ENCODE measurements around the gene CRK. TPM values are rescaled to one million over a fixed set of nuclear protein-coding genes. Genes with fewer than 3 reads are reported as not detected.

The CRK gene
- total RNA-seq, 1 donor from 2014 or later = 57.1 TPM

DNA sequence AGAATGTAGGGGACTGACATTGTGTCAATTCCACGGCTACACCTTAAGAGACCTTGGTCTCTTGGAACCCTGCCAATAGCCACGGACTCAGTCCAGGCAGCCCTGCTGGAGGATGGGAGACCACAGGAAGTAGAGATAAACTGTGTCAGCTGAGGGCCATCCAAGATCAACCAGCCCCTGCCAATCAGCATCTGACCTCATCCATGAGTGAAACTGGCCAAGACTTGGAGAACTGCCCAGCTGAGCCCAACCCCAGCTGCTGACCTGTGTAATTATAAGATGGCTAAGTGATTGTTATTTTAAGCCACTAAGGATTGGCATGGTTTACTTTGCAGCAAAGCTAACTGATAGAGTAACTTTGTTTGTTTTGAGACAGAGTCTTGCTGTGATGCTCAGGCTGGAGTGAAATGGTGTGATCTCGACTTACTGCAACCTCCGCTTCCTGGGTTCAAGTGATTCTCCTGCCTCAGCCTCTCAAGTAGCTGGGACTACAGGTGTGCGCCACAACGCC is 42.7 kb downstream of the CRK start:
- TF ChIP-seq, protein P1, sequence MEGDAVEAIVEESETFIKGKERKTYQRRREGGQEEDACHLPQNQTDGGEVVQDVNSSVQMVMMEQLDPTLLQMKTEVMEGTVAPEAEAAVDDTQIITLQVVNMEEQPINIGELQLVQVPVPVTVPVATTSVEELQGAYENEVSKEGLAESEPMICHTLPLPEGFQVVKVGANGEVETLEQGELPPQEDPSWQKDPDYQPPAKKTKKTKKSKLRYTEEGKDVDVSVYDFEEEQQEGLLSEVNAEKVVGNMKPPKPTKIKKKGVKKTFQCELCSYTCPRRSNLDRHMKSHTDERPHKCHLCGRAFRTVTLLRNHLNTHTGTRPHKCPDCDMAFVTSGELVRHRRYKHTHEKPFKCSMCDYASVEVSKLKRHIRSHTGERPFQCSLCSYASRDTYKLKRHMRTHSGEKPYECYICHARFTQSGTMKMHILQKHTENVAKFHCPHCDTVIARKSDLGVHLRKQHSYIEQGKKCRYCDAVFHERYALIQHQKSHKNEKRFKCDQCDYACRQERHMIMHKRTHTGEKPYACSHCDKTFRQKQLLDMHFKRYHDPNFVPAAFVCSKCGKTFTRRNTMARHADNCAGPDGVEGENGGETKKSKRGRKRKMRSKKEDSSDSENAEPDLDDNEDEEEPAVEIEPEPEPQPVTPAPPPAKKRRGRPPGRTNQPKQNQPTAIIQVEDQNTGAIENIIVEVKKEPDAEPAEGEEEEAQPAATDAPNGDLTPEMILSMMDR (IDR thresholded peaks at IDR 0.05) = no peak
- peaks cover 21% of the 10 kb centered on the region for H3K4me1 Mint-ChIP-seq (ENCODE audit: unreplicated experiment)
- H3K27me3 Mint-ChIP-seq (ENCODE audit: unreplicated experiment) = no peaks in the 10 kb centered on the region
- peaks cover 7% of the 10 kb centered on the region for H3K36me3 Mint-ChIP-seq (ENCODE audit: unreplicated experiment)
- no peak overlapping the region for H3K27ac Mint-ChIP-seq (ENCODE audit: unreplicated experiment)
- H3K9me3 Mint-ChIP-seq (ENCODE audit: unreplicated experiment) = no peaks in the 10 kb centered on the region
- no peak for DNase-seq (ENCODE audit: extremely low spot score, unreplicated experiment)
- H3K4me3 Mint-ChIP-seq (ENCODE audit: unreplicated experiment) = no peak overlapping the region

- no peaks in the 10 kb centered on the region for H3K9me3 Mint-ChIP-seq (ENCODE audit: unreplicated experiment)
- H3K36me3 Mint-ChIP-seq (ENCODE audit: unreplicated experiment) = peaks cover 5% of the 10 kb centered on the region
- H3K4me3 Mint-ChIP-seq (ENCODE audit: unreplicated experiment) = no peak overlapping the region
- TF ChIP-seq, protein P1 (IDR thresholded peaks at IDR 0.05) = no peak
- H3K4me1 Mint-ChIP-seq (ENCODE audit: unreplicated experiment) = peaks cover 21% of the 10 kb centered on the region
- DNase-seq (ENCODE audit: extremely low spot score, unreplicated experiment) = no peak
- no peak overlapping the region for H3K27ac Mint-ChIP-seq (ENCODE audit: unreplicated experiment)
- no peaks in the 10 kb centered on the region for H3K27me3 Mint-ChIP-seq (ENCODE audit: unreplicated experiment)
These were observed 43.6 kb downstream of the CRK start for GRCh38 chr17:1412185-1413110.

DNA sequence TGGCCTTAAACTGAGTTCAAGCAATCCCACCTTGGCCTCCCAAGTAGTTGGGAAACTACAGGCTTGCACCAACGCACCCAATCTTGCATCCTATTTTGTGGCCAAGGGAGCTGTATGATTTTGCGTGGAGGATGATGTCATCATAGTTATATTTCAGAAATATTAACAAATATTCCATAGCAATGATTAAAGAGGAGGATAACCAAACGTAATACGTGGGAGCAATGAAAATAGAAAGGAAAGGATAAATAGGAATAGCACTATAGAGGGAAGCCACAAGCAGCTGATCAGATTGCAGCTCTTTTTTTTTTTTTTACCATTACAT is 53.8 kb downstream of the CRK start:
- H3K9me3 Mint-ChIP-seq (ENCODE audit: unreplicated experiment) = no peaks in the 10 kb centered on the region
- H3K27me3 Mint-ChIP-seq (ENCODE audit: unreplicated experiment) = no peaks in the 10 kb centered on the region
- no peak for DNase-seq (ENCODE audit: extremely low spot score, unreplicated experiment)
- peak overlapping the region; percentile 18 for H3K27ac Mint-ChIP-seq (ENCODE audit: unreplicated experiment)
- H3K4me1 Mint-ChIP-seq (ENCODE audit: unreplicated experiment) = peaks cover 11% of the 10 kb centered on the region
- H3K36me3 Mint-ChIP-seq (ENCODE audit: unreplicated experiment) = peaks cover 2% of the 10 kb centered on the region
- H3K4me3 Mint-ChIP-seq (ENCODE audit: unreplicated experiment) = no peak overlapping the region
- TF ChIP-seq, protein P1 (IDR thresholded peaks at IDR 0.05) = no peak

DNA sequence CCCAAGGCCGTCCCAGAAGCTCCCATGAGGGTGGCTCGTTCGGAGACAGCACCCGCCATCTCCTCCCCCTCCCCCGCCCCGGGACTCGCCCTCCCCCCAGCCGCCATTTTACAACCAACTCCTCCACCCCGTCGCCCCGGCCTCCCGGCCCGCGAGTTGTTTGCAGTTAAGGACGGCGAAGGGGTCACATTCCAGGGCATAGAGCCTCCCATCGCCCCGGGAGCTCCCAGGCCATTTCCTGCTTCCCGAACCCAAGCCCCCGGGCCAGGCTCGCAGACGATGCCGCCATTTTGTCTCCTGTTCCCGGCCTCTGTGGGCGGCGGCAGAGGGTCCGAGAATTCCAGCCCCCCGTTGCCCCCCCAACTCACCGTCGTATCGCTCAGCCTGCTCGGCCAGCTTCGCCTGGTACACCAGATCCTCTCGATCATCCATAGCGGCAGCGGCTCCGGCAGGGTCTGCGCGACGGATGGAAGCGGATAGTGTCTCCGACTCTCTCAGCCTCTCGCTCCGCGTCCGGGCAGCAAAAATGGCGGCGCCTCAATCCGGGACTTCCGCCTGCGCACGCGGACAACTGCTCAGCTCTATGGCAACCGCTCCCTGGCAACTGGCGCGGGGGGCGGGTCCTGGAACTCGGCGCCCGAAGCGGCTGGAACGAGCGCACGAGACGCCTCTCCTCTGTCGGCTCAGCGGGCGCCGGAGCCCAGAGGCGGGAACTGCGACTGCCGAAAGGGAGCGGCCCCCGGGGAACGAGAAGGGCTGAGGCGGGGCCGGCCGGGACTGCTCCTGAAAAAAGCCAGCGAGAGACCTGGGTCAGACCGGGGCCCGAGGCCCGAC is 56.1 kb downstream of the CRK start, which contains the start of gene YWHAE:
Gene YWHAE (minus strand): TSS at position 544 of the 834 bp plus-strand sequence. CDS start 112 bp downstream, at position 432.
- peaks cover 26% of the 10 kb centered on the region for H3K4me1 Mint-ChIP-seq (ENCODE audit: unreplicated experiment)
- H3K9me3 Mint-ChIP-seq (ENCODE audit: unreplicated experiment) = no peaks in the 10 kb centered on the region

More for the DNA sequence above, 56.1 kb downstream of the CRK start, which contains the start of gene YWHAE:
- Mint-ChIP-seq H3K27me3 (ENCODE audit: unreplicated experiment) (no peaks in the 10 kb centered on the region), H3K4me3 (ENCODE audit: unreplicated experiment) (peak within 1 kb of the TSS; percentile 97), H3K27ac (ENCODE audit: unreplicated experiment) (peak within 1 kb of the TSS; percentile 99), H3K36me3 (ENCODE audit: unreplicated experiment) (peaks cover 2% of the 10 kb centered on the region)
- peak; percentile 99 for DNase-seq (ENCODE audit: extremely low spot score, unreplicated experiment)
- TF ChIP-seq, protein P1 (IDR thresholded peaks at IDR 0.05) = no peak
